ENCODE data around the gene SPPL2B. TPM values are rescaled to one million over a fixed set of nuclear protein-coding genes. Genes with fewer than 3 reads are reported as not detected.
A peak's percentile ranks its signal among the peaks of the same experiment; 100 is the strongest.
"Not testable (repeated sequence)": the region's sequence is repeated elsewhere in the genome, so short reads cannot be mapped to it uniquely, and the experiment has no call there.

The SPPL2B gene
- total RNA-seq, 2 experiments from 2014 or later: 106 to 111 TPM

- POLR2A ChIA-PET: no interaction called here
- CTCF ChIA-PET: no interaction called here
- Histone ChIP-seq H3K27me3 (ENCODE audit: control insufficient read depth in 1 of 2, insufficient read depth in 2 of 2, low read length in 2 of 2) (no peaks in the 10 kb centered on the region), H3K4me3 (ENCODE audit: low read length) (no peak overlapping the region), H3K27ac (ENCODE audit: low read depth in 1 of 2, low read length in 2 of 2) (no peak overlapping the region), H3K4me1 (ENCODE audit: insufficient read depth, low read length) (no peaks in the 10 kb centered on the region), H3K9me3 (ENCODE audit: control insufficient read depth in 1 of 2, insufficient read depth in 1 of 2, low read length in 2 of 2) (no peaks in the 10 kb centered on the region), H3K36me3 (ENCODE audit: insufficient read depth, low read length) (peaks cover 16% of the 10 kb centered on the region)
- Mint-ChIP-seq H3K36me3 (ENCODE audit: low read depth) (peaks cover 11% of the 10 kb centered on the region), H3K4me1 (ENCODE audit: low read depth) (no peaks in the 10 kb centered on the region), H3K9me3 (no peaks in the 10 kb centered on the region), H3K27me3 (no peaks in the 10 kb centered on the region), H3K27ac (no peak overlapping the region), H3K4me3 (no peak overlapping the region)
- no peak for TF ChIP-seq CTCF (IDR thresholded peaks at IDR 0.05)
- no peak for ATAC-seq (ENCODE audit: poor library complexity)
- intact Hi-C loops (cut with DNase I, micrococcal nuclease): no loop called here
- DNase-seq: peak in 1 of 14 experiments; percentile 12
These were observed 16.6 kb downstream of the SPPL2B start for GRCh38 chr19:2345076-2345475.

- no peak for DNase-seq
- no peak for TF ChIP-seq CTCF (IDR thresholded peaks at IDR 0.05)
- no peaks in the 10 kb centered on the region for H3K4me1 ChIP-seq (ENCODE audit: insufficient read depth, low read length)
- POLR2A ChIA-PET: no interaction called here
- H3K4me3 Mint-ChIP-seq: no peak overlapping the region
- intact Hi-C loops (cut with DNase I, micrococcal nuclease): no loop called here
- no peak overlapping the region for H3K27ac Mint-ChIP-seq
- no peaks in the 10 kb centered on the region for H3K4me1 Mint-ChIP-seq (ENCODE audit: low read depth)
- H3K27ac ChIP-seq (ENCODE audit: low read depth in 1 of 2, low read length in 2 of 2): no peak overlapping the region
- CTCF ChIA-PET: no interaction called here
- no peaks in the 10 kb centered on the region for H3K9me3 Mint-ChIP-seq
- ATAC-seq (ENCODE audit: poor library complexity): no peak
- no peaks in the 10 kb centered on the region for H3K9me3 ChIP-seq (ENCODE audit: control insufficient read depth in 1 of 2, insufficient read depth in 1 of 2, low read length in 2 of 2)
- peaks cover 17% of the 10 kb centered on the region for H3K36me3 ChIP-seq (ENCODE audit: insufficient read depth, low read length)
- H3K36me3 Mint-ChIP-seq (ENCODE audit: low read depth): peaks cover 11% of the 10 kb centered on the region
- no peak overlapping the region for H3K4me3 ChIP-seq (ENCODE audit: low read length)
- H3K27me3 Mint-ChIP-seq: no peaks in the 10 kb centered on the region
- H3K27me3 ChIP-seq (ENCODE audit: control insufficient read depth in 1 of 2, insufficient read depth in 2 of 2, low read length in 2 of 2): no peaks in the 10 kb centered on the region
These were observed 17.5 kb downstream of the SPPL2B start for GRCh38 chr19:2345794-2346663.

- H3K9me3 ChIP-seq (ENCODE audit: control insufficient read depth in 1 of 2, insufficient read depth in 1 of 2, low read length in 2 of 2); H3K4me3 ChIP-seq (ENCODE audit: low read length); H3K27ac ChIP-seq (ENCODE audit: low read depth in 1 of 2, low read length in 2 of 2); CTCF ChIA-PET; H3K36me3 Mint-ChIP-seq (ENCODE audit: low read depth); H3K27me3 ChIP-seq (ENCODE audit: control insufficient read depth in 1 of 2, insufficient read depth in 2 of 2, low read length in 2 of 2); H3K4me3 Mint-ChIP-seq; H3K4me1 Mint-ChIP-seq (ENCODE audit: low read depth); intact Hi-C loops (cut with DNase I, micrococcal nuclease); ATAC-seq (ENCODE audit: poor library complexity); DNase-seq; H3K9me3 Mint-ChIP-seq; H3K4me1 ChIP-seq (ENCODE audit: insufficient read depth, low read length); H3K27ac Mint-ChIP-seq; POLR2A ChIA-PET; H3K27me3 Mint-ChIP-seq: not testable (repeated sequence)
- peaks cover 23% of the 10 kb centered on the region for H3K36me3 ChIP-seq (ENCODE audit: insufficient read depth, low read length)
These were observed 21.3 kb downstream of the SPPL2B start for GRCh38 chr19:2349818-2350217.

GRCh38 chr19:2350656-2351055 lies 22.2 kb downstream of the SPPL2B start:
- DNase-seq (no peak), ATAC-seq (ENCODE audit: poor library complexity) (no peak)
- no peaks in the 10 kb centered on the region for H3K4me1 ChIP-seq (ENCODE audit: insufficient read depth, low read length)
- Mint-ChIP-seq H3K4me3 (no peak overlapping the region), H3K9me3 (no peaks in the 10 kb centered on the region), H3K36me3 (ENCODE audit: low read depth) (peaks cover 4% of the 10 kb centered on the region), H3K27ac (no peak overlapping the region), H3K4me1 (ENCODE audit: low read depth) (no peaks in the 10 kb centered on the region), H3K27me3 (no peaks in the 10 kb centered on the region)
- CTCF ChIA-PET: no interaction called here
- no peaks in the 10 kb centered on the region for H3K9me3 ChIP-seq (ENCODE audit: control insufficient read depth in 1 of 2, insufficient read depth in 1 of 2, low read length in 2 of 2)
- no peaks in the 10 kb centered on the region for H3K27me3 ChIP-seq (ENCODE audit: control insufficient read depth in 1 of 2, insufficient read depth in 2 of 2, low read length in 2 of 2)
- POLR2A ChIA-PET: no interaction called here
- H3K36me3 ChIP-seq (ENCODE audit: insufficient read depth, low read length): peaks cover 20% of the 10 kb centered on the region
- intact Hi-C loops (cut with DNase I, micrococcal nuclease): no loop called here
- H3K4me3 ChIP-seq (ENCODE audit: low read length): no peak overlapping the region
- no peak for TF ChIP-seq CTCF (IDR thresholded peaks at IDR 0.05)
- H3K27ac ChIP-seq (ENCODE audit: low read depth in 1 of 2, low read length in 2 of 2): no peak overlapping the region
